Measurements from ENCODE around the gene CUBN.

Gene CUBN

GRCh38 chr10:16776896-16777295 lies 352.7 kb downstream of the CUBN start:
- H3K27ac ChIP-seq: no peak overlapping the region
- DNase-seq (ENCODE audit: low read depth, low spot score): no peak

Measured in epithelial cell of prostate (primary cell).